LNCAP (cell line): ENCODE measurements around the gene MCM9.

ENCODE experiments used
- CTCF ChIP-seq: fragments of 450-650 bp; IDR thresholded peaks from 2 replicates; pipeline ENCODE4 v1.5.1; 2017; ENCODE audit warnings: mild to moderate bottlenecking

The MCM9 gene

GRCh38 chr6:118780668-118781067 is 154.3 kb downstream of the MCM9 start:
- TF ChIP-seq CTCF, result no peak

DNA sequence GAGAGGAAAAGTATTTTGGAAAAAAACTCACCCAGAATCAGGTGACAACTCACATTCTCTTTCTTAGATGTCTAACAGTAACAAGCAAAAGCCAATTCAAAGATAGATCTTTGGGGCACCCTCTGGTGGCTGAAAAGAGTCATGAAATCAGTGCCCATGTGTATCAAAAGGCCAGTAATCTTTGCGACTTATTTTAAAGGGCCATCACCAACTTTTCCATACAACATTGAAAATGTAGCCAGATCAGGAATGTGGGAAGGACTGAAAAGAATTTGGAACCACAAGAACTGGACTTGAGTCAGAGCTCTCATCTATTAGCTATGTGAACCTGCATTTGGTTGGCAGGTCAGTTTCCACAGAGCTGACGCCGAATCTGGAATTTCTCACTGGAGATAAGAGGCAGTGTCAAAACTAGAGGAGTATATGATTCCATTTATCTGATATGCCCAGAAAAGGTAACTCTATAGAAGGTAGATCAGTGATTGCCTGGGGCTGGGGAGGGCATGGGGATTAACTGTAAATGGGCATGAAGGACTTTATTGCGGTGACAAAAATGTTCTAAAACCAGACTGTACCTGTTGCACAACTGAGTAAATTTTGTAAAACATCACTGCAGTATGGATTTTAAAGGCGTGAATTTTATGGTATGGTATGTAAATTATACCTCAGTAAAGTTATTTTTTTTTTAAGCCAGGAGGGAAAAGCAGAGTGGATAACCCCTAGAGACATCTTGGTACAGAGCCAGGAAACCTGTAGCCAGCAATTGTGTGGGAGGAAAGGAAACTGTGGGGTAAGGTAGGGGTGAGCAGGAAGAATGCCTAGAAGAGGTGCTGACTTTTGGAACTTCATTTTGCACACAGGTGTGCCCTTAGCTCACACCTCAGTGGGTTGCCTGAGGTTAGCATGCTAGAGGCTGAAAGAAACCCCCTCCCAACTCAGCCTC is 158.1 kb downstream of the MCM9 start:
- peak; percentile 76 for TF ChIP-seq CTCF

GRCh38 chr6:118775381-118775780 is 159.6 kb downstream of the MCM9 start:
- TF ChIP-seq CTCF, result no peak

GRCh38 chr6:118774581-118774980 is 160.4 kb downstream of the MCM9 start:
- no peak for TF ChIP-seq CTCF

- no peak for TF ChIP-seq CTCF
Observed at GRCh38 chr6:118772886-118773285, 162.1 kb downstream of the MCM9 start.

GRCh38 chr6:118771253-118771652 is 163.7 kb downstream of the MCM9 start:
- TF ChIP-seq CTCF, result no peak

GRCh38 chr6:118770835-118771234 is 164.1 kb downstream of the MCM9 start:
- no peak for TF ChIP-seq CTCF
